Naive thymus-derived CD4-positive, alpha-beta T cell (primary cell): Measurements from ENCODE around the gene GASK1A. TPM values are rescaled to one million over a fixed set of nuclear protein-coding genes. Genes with fewer than 3 reads are reported as not detected.

ENCODE experiments used
- polyA plus RNA-seq, 2 donors: library from polyadenylated mRNA; unstranded; fragments of 300-500 nt; fragmentation: Illumina TruSeq; gene quantifications; one replicate each; pipeline ENCODE4 v1.2.3, GENCODE V29; 2021
- total RNA-seq, 6 experiments: library from RNA in 5 of 6; stranded (reverse) in 5 of 6; gene quantifications; 1 replicate in 5 of 6; 2 replicates in 1 of 6; pipeline ENCODE4 v1.2.3 and lab custom pipeline; 2021 to 2026

The GASK1A gene
- total and polyA plus RNA-seq, 7 experiments from 2014 or later: 0.20 to 0.24 (median 0.21) TPM; not detected in 4

Other genes starting within 250 kb of the GASK1A start
- 1 to 10 TPM in 1 of 5 experiments, under 1 TPM in 4; 0.34 to 1.5 (median 0.70) TPM for gene CCDC13, start 206.1 kb upstream of the GASK1A start, total RNA-seq
- gene CCDC13, start 206.1 kb upstream of the GASK1A start, polyA plus RNA-seq: not detected
- 10 to 100 TPM; 15.3 to 65.9 (median 23.6) TPM for gene HIGD1A, start 174.8 kb upstream of the GASK1A start, total RNA-seq
- 10 to 100 TPM; 52.6 to 79.6 TPM for gene HIGD1A, start 174.8 kb upstream of the GASK1A start, polyA plus RNA-seq
- 1 to 10 TPM in 1 of 5 experiments, under 1 TPM in 4; 0.45 to 1.1 (median 0.65) TPM for gene ACKR2, start 169.9 kb upstream of the GASK1A start, total RNA-seq
- gene ACKR2, start 169.9 kb upstream of the GASK1A start, polyA plus RNA-seq: not detected
- not detected for gene CYP8B1, start 103.4 kb upstream of the GASK1A start, total RNA-seq
- not detected for gene CYP8B1, start 103.4 kb upstream of the GASK1A start, polyA plus RNA-seq
- 10 to 100 TPM in 1 of 5 experiments, 1 to 10 TPM in 3, under 1 TPM in 1; 0.12 to 10.4 (median 5.6) TPM for gene ZNF662, start 73.2 kb upstream of the GASK1A start, total RNA-seq
- gene ZNF662, start 73.2 kb upstream of the GASK1A start, polyA plus RNA-seq: under 1 TPM; 0.15 to 0.43 TPM
- gene POMGNT2, start 126.8 kb downstream of the GASK1A start, total RNA-seq: 1 to 10 TPM; 3.5 to 7.9 (median 6.2) TPM
- gene POMGNT2, start 126.8 kb downstream of the GASK1A start, polyA plus RNA-seq: 10 to 100 TPM in 1 of 2 donors, 1 to 10 TPM in 1; 8.7 to 11.0 TPM